ENCODE results near the gene TMEM121. TPM values are rescaled to one million over a fixed set of nuclear protein-coding genes. Genes with fewer than 3 reads are reported as not detected.
A peak's percentile ranks its signal among the peaks of the same experiment; 100 is the strongest.
"Not testable (repeated sequence)": the region's sequence is repeated elsewhere in the genome, so short reads cannot be mapped to it uniquely, and the experiment has no call there.

The TMEM121 gene
- total RNA-seq, 4 donors from 2014 or later: 0.48 to 0.96 TPM; not detected in 2

DNA sequence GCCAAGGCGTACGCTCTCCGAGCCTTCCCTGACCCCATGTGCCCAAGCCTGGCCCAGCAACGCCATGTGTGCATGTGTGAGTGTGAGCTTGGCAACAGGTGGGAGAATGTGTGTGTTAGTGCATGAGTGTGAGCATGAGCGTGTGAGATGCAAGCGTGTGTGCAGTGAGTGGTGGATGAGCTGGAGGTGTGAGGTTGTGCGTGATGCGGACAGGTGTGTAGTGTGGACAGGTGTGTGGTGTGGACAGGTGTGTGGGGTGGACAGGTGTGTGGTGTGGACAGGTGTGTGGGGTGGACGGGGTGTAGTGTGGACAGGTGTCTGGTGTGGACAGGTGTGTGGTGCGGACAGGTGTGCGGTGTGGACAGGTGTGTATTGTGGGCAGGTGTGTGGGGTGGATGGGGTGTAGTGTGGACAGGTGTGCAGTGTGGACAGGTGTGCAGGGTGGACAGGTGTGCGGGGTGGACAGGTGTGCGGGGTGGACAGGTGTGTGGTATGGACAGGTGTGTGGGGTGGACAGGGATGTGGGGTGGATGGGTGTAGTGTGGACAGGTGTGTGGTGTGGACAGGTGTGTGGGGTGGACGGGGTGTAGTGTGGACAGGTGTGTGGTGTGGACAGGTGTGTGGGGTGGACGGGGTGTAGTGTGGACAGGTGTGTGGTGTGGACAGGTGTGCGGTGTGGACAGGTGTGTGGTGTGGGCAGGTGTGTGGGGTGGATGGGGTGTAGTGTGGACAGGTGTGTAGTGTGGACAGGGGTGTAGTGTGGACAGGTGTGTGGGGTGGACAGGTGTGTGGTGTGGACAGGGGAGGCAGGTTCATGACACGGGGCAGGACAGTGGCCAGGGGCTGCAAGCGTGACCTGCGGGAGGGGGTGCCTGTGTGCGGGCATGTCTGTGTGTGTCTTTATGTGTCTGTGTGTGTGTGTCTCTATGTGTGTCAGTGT lies 41.1 kb downstream of the TMEM121 start:
- H3K27me3 ChIP-seq; H3K36me3 ChIP-seq; H3K4me3 ChIP-seq; in situ Hi-C loops (cut with MboI; ENCODE audit: low pct_ligation_motif_present in 1 of 4, low pct_unique_long_range_greater_than_20kb in 1 of 4, low sequenced_read_pairs in 3 of 4); intact Hi-C loops (cut with DNase I; ENCODE audit: low total_unique reads); H3K4me1 ChIP-seq; DNase-seq; H3K9me3 ChIP-seq: not testable (repeated sequence)
- 74 to 81% methylated on average over 5 to 20 of the region's 20 CpGs for WGBS, 2 donors (ENCODE audit: low coverage in 1 of 2)
- peak overlapping the region in 2 of 4 donors; percentile 39 to 51 for H3K27ac ChIP-seq

DNA sequence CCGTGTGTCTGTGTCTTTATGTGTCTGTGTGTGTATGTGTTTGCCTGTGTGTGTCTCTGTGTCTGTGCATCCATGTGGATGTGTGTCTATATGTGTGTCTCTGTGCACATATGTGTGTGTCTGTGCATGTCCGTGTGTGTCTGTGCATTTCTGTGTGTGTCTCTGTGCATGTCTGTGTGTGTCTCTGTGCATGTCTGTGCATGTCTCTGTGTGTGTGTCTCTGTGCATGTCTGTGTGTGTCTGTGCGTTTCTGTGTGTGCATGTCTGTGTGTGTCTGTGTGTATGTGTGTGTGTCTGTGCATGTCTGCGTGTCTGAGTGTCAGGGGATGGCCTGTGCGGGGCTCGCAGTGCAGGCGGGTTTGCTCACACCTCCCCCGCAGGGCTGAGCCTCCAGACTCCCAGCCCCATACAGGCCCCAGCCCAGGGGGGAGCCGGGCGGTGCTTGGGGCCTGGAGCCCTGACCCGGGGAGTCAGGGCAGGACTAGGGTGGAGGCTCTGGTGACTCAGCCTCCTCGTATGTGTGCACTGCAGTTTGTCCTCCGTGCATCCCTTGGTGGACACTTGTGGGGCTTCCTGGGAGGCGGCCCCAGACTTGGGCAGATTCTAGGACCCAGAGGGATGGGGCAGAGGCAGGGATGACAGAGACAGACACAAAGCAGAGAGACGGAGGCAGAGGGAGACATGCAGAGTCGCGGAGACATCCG lies 41.9 kb downstream of the TMEM121 start:
- peak overlapping the region in 1 of 4 donors; percentile 17 for H3K27ac ChIP-seq
- H3K27me3 ChIP-seq; H3K36me3 ChIP-seq; DNase-seq; intact Hi-C loops (cut with DNase I; ENCODE audit: low total_unique reads); H3K4me1 ChIP-seq; H3K9me3 ChIP-seq; H3K4me3 ChIP-seq; in situ Hi-C loops (cut with MboI; ENCODE audit: low pct_ligation_motif_present in 1 of 4, low pct_unique_long_range_greater_than_20kb in 1 of 4, low sequenced_read_pairs in 3 of 4): not testable (repeated sequence)
- WGBS, 2 donors (ENCODE audit: low coverage in 1 of 2): 52% methylated on average over 9 of the region's 18 CpGs; no CpG with 5 or more reads in 1 of the 2 donors

DNA sequence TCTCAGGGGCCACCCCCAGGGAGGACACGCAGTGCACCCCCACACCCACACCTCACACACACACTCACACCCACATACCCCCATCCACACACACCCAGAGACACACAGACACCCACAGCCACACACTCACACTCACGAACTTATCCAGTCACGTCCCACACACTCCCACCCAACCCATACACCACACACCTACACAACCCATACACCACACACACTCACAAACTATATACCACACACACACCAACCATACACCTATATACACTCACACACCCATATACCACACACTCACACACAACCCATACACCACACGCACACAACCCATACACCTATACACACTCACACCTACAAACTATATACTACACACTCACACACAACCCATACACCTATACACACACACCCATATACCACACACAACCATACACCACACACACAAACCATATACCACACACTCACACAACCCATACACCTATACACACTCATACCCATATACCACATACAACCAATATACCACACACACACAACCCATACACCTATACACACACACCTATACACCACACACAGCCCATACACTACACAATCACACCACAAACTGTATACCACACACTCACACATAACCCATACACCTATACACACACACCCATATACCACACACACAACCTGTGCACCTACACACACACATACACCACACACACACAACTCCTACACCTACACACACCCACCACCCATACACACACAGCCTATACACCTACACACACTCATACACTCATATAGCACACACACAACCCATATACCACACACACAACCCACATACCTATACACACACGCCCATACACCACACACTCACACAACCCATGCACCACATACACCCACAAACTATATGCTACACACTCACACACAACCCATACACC lies 42.7 kb downstream of the TMEM121 start:
- no peak overlapping the region for H3K4me3 ChIP-seq
- no peaks in the 10 kb centered on the region for H3K9me3 ChIP-seq
- peak overlapping the region in 1 of 4 donors; percentile 58 for H3K27ac ChIP-seq
- intact Hi-C loops (cut with DNase I; ENCODE audit: low total_unique reads) (no loop called here), in situ Hi-C loops (cut with MboI; ENCODE audit: low pct_ligation_motif_present in 1 of 4, low pct_unique_long_range_greater_than_20kb in 1 of 4, low sequenced_read_pairs in 3 of 4) (no loop called here)
- no peak for DNase-seq
- WGBS, 2 donors (ENCODE audit: low coverage in 1 of 2): 78 to 79% methylated on average over 2 to 4 of the region's 5 CpGs
- no peak for TF ChIP-seq POLR2AphosphoS5 (IDR thresholded peaks at IDR 0.05)
- no peak for TF ChIP-seq POLR2A (IDR thresholded peaks at IDR 0.05)
- TF ChIP-seq EP300 (IDR thresholded peaks at IDR 0.05; ENCODE audit: low read depth): no peak
- TF ChIP-seq, protein P1, sequence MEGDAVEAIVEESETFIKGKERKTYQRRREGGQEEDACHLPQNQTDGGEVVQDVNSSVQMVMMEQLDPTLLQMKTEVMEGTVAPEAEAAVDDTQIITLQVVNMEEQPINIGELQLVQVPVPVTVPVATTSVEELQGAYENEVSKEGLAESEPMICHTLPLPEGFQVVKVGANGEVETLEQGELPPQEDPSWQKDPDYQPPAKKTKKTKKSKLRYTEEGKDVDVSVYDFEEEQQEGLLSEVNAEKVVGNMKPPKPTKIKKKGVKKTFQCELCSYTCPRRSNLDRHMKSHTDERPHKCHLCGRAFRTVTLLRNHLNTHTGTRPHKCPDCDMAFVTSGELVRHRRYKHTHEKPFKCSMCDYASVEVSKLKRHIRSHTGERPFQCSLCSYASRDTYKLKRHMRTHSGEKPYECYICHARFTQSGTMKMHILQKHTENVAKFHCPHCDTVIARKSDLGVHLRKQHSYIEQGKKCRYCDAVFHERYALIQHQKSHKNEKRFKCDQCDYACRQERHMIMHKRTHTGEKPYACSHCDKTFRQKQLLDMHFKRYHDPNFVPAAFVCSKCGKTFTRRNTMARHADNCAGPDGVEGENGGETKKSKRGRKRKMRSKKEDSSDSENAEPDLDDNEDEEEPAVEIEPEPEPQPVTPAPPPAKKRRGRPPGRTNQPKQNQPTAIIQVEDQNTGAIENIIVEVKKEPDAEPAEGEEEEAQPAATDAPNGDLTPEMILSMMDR (IDR thresholded peaks at IDR 0.05): no peak
- H3K4me1 ChIP-seq: no peaks in the 10 kb centered on the region
- no peaks in the 10 kb centered on the region for H3K27me3 ChIP-seq
- H3K36me3 ChIP-seq: no peaks in the 10 kb centered on the region

GRCh38 chr14:105570482-105570881 lies 44.1 kb downstream of the TMEM121 start:
- no peaks in the 10 kb centered on the region for H3K27me3 ChIP-seq
- WGBS, 2 donors (ENCODE audit: low coverage in 1 of 2): 97 to 100% methylated on average over 1 of the region's 1 CpG
- in situ Hi-C loops (cut with MboI; ENCODE audit: low pct_ligation_motif_present in 1 of 4, low pct_unique_long_range_greater_than_20kb in 1 of 4, low sequenced_read_pairs in 3 of 4): no loop called here
- TF ChIP-seq, protein P1 (IDR thresholded peaks at IDR 0.05): no peak
- no peak for TF ChIP-seq EP300 (IDR thresholded peaks at IDR 0.05; ENCODE audit: low read depth)
- TF ChIP-seq POLR2AphosphoS5 (IDR thresholded peaks at IDR 0.05): no peak
- TF ChIP-seq POLR2A (IDR thresholded peaks at IDR 0.05): no peak
- no peaks in the 10 kb centered on the region for H3K9me3 ChIP-seq
- H3K27ac ChIP-seq: no peak overlapping the region
- H3K4me1 ChIP-seq: no peaks in the 10 kb centered on the region
- H3K36me3 ChIP-seq: no peaks in the 10 kb centered on the region
- no peak overlapping the region for H3K4me3 ChIP-seq
- intact Hi-C loops (cut with DNase I; ENCODE audit: low total_unique reads): no loop called here
- DNase-seq: no peak

DNA sequence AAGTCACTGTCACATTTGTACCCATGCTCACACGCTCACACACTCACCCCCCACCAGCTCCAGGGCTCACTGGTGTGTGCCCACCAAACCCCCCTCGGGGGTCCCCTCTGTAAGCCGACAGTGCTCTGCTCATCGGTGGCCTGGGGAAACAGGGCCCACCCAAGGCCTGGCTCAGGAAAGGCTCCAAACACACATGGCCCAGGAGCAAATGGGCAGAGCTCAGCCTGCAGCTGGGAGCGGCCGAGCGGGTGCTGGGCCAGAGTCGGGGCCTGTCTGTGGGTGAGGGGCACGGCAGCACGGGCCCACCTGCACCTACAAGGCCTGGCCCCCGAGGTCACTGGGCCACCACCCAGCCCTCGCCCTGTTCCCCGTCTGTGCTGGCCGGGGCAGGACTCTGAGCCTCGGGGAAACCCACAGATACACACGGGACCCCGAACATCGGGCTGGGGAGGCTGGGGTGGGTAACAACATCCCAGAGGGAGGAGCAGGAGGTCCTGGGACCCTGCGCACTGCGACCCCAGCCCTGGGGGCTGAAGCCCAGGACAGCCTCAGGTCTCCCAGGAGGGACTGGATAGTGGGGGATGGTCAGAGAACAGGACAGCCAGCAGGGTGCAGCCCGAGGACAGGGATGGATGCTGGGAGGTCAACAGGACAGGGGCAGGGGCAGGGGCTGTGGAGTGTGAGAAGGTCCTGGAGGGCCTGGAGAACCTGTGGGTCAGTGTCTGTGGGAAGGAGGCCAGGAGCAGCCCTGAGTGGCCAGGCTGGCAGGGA lies 45.0 kb downstream of the TMEM121 start:
- H3K27ac ChIP-seq; H3K4me3 ChIP-seq; H3K27me3 ChIP-seq; H3K4me1 ChIP-seq; intact Hi-C loops (cut with DNase I; ENCODE audit: low total_unique reads); H3K9me3 ChIP-seq; DNase-seq; H3K36me3 ChIP-seq; in situ Hi-C loops (cut with MboI; ENCODE audit: low pct_ligation_motif_present in 1 of 4, low pct_unique_long_range_greater_than_20kb in 1 of 4, low sequenced_read_pairs in 3 of 4): not testable (repeated sequence)
- 59% methylated on average over 13 of the region's 21 CpGs; no CpG with 5 or more reads in 1 of the 2 donors for WGBS, 2 donors (ENCODE audit: low coverage in 1 of 2)

DNA sequence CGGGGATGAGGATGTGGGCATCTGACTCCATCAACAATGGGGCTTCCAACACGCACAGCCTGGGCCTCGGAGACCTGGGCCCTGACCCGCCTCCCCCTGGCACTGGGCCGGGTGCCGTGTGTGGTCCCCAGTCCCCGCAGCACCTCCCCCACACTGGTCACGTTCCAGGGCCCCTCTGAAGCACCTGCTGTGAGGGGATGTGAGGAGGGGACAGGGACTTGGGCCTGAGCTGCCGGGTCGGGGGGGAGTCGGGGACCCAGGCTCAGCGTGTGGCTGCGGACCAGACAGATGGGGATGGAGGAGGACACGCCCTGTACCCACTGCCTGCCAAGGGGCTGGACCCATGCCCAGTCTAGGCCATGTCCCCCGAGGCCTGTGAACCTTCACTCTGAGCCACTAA lies 45.7 kb downstream of the TMEM121 start:
- H3K9me3 ChIP-seq; DNase-seq; H3K36me3 ChIP-seq; H3K4me1 ChIP-seq; H3K27me3 ChIP-seq; in situ Hi-C loops (cut with MboI; ENCODE audit: low pct_ligation_motif_present in 1 of 4, low pct_unique_long_range_greater_than_20kb in 1 of 4, low sequenced_read_pairs in 3 of 4); H3K4me3 ChIP-seq; H3K27ac ChIP-seq; intact Hi-C loops (cut with DNase I; ENCODE audit: low total_unique reads): not testable (repeated sequence)
- WGBS, 2 donors (ENCODE audit: low coverage in 1 of 2): no CpG with 5 or more reads among the region's 15 CpGs

DNA sequence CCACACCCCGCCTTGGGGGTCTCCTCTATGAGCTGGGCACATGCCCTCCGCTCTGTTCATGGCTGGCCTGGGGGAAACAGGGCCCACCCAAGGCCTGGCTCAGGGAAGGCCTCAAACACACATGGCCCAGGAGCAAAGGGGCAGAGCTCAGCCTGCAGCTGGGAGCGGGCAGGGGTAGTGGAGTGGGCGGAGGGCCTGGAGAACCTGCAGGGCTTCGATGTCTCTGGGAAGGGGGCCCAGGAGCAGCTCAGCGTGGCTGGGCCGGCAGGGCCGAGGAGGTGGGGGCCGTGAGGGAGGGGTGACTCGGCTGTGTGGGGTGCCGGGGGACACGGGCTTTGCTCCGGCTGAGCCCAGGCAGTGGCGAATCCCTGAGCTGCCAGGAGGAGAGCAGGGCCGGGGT lies 47.5 kb downstream of the TMEM121 start:
- DNase-seq; H3K9me3 ChIP-seq; intact Hi-C loops (cut with DNase I; ENCODE audit: low total_unique reads); H3K27me3 ChIP-seq; H3K4me1 ChIP-seq; H3K36me3 ChIP-seq; H3K4me3 ChIP-seq; in situ Hi-C loops (cut with MboI; ENCODE audit: low pct_ligation_motif_present in 1 of 4, low pct_unique_long_range_greater_than_20kb in 1 of 4, low sequenced_read_pairs in 3 of 4); H3K27ac ChIP-seq: not testable (repeated sequence)
- WGBS, 2 donors (ENCODE audit: low coverage in 1 of 2): 87% methylated on average over 5 of the region's 15 CpGs; no CpG with 5 or more reads in 1 of the 2 donors
